CD4-positive, alpha-beta T cell treated with Interferon gamma for 1 hour (primary cell): Measurements from ENCODE around the gene CNTN5.

Experiments used
- DNase-seq: peaks from one replicate; pipeline ENCODE4 v3.0.0-alpha.2; 2020

Gene CNTN5

GRCh38 chr11:99418927-99419720 is 398.4 kb downstream of the CNTN5 start:
- no peak for DNase-seq

DNA sequence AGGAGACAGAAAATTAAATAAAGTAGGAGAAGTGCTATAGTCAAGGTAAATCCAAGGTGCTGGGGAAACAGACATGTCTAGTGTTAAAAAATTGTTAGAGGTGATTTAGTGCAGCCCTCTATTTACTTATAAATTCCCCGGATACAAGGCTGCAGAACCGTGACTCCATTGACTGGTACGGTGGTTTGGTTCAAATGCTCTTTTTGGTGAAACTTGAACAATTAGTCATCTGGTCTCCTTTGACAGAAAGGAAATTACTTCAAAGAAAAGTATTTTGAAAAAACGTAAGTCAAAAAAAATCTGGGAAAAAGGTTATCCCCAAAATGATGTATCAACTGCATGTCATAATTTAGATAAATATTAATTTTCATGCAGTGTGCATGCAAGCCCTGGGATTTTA is 399.2 kb downstream of the CNTN5 start:
- DNase-seq = no peak

DNA sequence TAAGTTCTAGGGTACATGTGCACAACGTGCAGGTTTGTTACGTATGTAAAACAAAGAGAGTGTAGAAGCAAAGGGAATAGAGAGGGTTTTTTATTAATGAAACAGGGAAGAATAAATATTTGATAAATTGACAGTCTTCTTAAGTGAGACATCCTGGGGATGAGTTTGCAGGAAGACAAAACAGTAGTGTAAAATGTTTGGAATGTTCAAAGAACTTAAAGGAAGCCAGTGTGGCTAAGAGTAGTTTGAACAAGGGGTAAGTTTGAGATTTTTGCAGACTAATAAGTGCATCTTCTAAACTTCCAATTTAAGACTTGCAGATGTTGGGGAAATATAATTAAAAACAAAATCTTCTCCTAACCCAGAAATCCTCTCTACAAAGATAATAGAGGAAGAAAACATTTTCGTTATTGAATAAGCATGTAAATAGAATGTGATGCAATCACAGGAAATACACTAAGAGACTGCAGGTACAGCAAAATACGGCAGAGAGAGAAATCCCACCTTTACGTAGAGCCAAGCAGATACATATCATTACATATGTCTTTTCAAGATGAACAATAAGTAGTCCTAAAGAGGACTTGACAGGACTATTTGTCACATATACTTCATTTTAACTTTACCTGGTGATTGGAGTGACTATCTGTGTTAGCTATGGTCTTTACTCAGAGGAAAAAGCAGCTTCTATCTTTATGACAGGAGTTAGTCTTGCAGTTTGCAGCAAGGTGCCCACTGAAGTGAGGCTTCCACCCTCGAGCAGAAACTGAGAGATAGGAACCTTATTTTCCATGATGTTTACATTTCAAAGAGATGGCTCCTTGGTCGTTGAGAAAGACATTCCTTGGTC is 402.1 kb downstream of the CNTN5 start:
- no peak for DNase-seq

DNA sequence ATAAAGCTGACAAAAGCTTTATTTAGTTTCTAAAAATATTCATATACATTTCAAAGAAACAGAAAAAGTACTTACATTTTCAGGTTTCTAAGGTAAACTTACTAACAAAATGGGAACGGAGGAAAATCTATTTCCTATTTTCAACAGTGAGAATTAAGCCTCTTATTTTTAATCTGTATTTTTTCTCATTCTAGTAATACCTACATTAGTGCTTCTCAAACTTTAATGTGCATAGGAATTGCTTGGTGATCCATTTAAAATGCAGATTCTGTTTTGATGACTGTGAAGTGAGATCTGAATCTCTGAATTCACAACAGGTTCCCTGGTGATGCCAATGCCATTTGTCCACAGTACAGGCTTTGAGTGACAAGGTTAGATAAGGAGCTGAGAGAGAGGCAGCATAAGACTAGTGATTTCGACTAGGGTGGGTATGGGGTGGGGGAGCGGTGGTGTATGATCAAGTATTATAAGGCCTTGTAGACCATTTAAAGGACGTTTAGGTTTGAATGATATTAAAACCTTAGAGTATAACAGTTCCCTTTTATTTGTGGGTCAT is 402.8 kb downstream of the CNTN5 start:
- DNase-seq = no peak

DNA sequence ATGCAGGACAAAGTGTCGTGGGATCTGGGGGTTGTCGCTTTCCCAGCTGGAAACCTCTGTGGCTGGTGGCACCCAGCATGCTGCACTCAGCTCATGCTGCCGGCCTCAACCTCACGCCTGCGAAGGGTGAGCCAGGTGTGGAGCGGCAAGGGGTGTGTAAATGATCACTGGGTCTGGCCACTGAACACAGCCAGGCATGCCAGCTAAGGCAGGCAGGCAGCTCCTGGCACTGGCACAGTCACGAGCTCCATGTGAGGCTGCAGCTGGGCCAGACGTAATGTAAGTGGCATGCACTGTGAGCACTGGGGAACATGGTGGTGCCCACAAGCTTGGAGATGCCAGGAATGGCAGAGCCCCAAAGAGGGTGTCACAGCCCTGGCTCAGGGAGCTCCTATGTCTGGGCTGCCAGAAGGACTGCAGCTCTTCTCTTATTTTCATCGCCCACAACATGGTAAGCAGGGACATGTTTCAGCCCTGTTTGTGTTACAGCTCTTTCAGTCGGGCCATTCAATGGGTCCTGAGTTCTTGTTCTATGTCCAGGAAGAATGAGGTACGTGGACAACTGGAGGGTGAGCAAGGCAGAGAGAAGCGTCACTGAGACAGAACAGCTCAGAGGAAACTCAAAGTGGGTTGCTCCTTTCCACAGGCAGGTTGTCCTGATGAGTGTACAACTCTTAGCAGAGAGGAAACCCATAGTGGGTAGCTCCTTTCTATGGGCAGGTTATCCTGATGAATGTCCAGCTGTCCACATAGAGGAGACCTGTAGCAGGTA is 403.8 kb downstream of the CNTN5 start:
- no peak for DNase-seq

GRCh38 chr11:99425596-99425995 is 404.8 kb downstream of the CNTN5 start:
- DNase-seq = no peak

DNA sequence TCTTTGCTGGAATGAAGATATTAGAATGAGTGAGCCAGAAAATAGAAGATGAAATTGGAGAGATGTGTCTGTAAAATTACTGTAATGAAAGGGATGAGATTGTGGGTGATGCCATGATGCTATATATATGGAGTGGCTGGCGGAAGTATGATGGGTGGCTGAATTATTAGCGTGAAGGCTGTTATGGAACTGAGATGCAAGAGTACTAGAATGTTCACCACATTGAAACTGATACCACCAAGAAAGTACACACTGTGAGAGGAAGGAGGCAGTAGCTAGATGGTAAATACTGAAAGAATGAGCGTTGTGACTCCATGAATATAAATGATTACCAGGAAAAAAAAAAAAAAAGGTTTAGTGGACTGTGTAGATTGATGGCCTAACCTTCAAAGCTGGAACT is 411.9 kb downstream of the CNTN5 start:
- DNase-seq = no peak

- DNase-seq = no peak
Observed at GRCh38 chr11:99443276-99443675, 422.5 kb downstream of the CNTN5 start.

DNA sequence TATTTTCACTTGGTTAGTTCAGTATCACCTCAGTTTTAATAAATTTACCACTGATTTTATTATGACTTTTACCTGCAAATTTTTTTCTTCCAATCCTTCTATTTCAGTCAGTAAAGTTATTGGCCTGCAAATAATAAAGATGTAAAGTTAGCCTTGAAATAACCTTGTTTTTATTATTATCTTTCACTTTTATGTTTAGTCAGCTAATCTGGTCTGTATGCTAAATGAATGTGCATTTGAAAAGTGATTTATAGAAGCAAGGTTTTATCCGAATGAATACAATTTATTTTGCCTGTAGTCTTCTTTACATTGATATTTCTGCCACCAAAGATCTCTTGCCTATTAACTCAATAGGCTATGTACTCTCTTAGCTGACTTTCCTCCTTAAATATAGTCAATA is 425.7 kb downstream of the CNTN5 start:
- no peak for DNase-seq

DNA sequence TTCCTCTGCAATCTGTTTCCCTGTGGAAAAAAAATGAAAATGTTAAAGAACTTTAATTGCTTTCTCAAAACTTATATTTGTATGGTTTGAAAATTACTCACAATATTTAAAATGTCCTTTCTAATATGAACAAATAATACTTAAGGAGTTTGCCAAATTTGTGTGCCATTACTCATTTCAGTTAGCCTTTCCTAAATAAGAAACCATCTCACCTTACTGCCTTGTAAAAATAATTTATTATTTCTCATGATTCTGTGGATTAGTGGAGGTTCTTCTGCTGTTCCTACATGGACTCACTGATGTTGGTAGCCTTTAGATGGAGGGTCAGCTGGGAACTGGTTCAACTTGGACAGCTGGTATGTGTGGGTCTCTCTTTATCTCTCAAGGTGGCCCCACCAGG is 428.6 kb downstream of the CNTN5 start:
- DNase-seq = no peak

DNA sequence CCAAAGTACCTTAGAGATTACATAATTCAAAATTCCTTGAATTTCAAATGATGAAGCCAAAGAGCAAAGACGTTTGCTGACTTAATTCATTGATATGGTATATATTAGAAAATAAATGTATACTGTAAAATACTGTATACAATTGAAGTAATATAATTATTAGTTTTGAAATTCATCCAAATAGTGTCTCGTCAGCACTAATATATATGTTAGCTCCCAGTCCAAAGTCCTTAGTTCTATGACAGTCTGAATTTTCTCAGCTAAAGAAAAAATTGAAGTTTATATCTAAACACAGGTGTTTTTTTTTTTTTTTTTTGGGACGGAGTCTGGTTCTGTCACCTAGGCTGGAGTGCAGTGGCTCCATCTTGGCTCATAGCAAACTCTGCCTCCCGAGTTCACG is 431.3 kb downstream of the CNTN5 start:
- DNase-seq = no peak

DNA sequence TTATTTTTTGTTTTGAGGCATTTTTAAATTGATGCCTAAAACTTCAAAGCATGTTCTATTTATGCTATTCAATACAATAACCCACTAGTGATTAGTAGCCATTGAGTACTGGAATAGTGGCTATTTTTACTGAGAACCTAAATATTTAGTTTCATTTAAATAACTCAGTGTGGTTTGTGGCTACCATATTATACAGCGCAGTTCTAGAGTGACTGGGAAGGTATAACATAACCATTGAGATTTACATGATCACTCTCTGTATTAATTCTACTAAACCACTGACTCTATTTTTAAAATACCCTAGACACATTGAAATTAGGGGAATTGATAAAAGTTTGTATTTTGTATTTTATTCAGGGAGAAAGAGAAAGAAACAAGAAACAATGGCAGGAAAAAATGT is 441.2 kb downstream of the CNTN5 start:
- no peak for DNase-seq

GRCh38 chr11:99464985-99465384 is 444.2 kb downstream of the CNTN5 start:
- no peak for DNase-seq

- DNase-seq = no peak
Observed at GRCh38 chr11:99489581-99489980, 468.8 kb downstream of the CNTN5 start.

DNA sequence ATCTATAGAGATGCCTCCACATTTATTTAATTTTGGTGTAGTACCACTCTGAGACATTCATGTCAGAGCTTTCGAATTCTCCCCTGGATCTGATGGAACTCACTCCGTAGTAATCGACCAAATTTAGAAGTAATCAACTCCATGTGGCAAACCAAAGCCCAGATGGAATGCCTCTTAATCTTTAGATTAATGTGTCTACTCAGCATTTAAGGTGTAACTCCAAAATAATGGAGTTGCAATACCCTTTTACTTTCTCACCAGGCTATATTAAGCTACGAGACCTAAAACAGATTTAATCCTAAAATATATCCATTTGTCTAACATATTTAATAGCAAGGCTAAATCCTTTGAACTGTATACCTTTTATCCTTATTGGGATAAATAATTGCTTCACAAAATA is 473.3 kb downstream of the CNTN5 start:
- no peak for DNase-seq

DNA sequence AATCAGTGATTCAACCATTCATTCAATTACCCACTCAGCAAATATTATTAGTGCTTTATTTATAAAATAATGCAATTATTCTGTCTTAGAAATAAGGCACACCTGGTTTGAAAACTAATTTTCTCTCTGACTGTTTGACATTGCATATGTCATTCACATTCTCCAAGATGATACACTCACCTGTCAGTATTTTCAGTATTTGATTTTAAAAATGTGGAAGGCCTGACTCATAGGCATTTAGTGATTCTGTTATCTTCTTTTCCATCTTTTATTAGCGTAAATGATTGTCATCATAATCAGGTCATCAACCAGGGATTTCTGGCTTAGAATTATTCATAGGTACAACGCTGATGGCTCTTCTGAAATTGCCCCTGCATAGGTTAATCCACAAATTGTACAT is 480.9 kb downstream of the CNTN5 start:
- DNase-seq = no peak

DNA sequence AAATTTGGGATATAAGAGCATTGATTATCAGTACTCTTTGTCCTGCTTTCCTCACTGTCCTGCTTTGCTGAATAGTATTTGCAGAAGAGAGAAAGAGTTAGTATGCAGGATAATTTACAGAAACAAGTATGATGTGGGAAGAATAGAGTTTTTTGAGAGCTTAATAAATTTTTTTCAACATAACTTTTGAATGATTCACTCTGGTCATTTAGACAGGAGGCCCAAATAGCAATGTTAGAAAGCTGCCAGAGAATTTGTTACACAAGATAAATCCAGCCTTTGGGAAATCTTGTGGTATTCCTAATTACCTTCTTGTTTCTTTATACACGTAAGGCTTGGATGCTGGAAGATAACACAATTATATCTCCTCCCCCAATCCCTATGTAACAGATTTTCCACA is 484.6 kb downstream of the CNTN5 start:
- no peak for DNase-seq

DNA sequence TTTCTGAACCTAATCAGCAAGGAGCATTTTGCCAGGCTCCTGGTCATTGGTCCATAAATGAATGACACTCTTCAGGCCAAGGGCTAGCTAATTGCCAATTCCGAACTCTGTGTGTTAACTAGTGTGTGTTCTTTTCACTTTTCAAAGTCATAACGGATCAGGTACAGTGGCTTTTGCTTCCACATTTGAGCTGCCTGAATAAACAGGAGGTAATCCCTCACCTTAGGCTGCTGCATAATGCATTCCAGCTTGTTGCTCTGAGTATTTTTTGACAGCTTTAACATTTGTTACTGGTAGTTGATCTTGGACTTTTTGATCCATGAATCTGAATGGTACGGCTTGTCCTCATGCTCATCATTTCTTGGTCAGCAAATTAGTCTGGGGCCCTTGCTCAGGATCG is 485.1 kb downstream of the CNTN5 start:
- DNase-seq = no peak

DNA sequence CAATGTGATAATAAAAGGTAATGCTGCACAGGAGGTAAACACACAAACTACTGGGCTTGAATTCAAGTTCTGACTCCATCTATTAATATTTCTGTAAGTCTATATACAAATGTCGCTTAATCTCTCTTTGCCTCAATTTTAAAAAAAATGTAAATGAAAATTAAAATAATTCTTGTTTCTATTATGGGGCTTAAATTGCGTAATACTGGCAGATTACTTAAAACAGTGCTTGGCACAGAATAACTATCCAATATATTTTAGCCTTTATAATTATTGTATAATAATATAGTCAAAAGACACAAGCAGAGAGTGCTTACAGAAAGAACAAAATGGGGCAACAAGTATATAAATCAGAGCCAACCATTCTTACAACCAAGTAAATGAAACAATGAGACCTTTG is 489.1 kb downstream of the CNTN5 start:
- DNase-seq = no peak

DNA sequence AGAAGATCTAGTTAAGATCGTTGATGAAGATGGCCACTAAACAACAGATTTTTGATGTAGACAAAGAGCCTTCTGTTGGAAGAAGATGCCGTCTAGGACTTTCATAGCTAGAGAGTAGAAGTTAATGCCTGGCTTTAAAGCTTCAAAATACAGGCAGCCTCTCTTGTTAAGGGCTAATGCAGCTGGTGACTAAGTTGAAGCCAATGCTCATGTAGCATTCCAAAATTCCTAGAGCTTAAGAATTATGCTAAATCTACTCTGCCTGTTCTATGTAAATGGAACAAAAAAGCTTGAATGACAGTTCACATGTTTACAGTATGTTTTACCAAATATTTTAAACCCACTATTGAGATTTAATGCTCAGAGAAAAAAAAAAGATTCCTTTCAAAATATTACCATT is 492.6 kb downstream of the CNTN5 start:
- DNase-seq = no peak

- no peak for DNase-seq
Observed at GRCh38 chr11:99519095-99519494, 498.3 kb downstream of the CNTN5 start.

DNA sequence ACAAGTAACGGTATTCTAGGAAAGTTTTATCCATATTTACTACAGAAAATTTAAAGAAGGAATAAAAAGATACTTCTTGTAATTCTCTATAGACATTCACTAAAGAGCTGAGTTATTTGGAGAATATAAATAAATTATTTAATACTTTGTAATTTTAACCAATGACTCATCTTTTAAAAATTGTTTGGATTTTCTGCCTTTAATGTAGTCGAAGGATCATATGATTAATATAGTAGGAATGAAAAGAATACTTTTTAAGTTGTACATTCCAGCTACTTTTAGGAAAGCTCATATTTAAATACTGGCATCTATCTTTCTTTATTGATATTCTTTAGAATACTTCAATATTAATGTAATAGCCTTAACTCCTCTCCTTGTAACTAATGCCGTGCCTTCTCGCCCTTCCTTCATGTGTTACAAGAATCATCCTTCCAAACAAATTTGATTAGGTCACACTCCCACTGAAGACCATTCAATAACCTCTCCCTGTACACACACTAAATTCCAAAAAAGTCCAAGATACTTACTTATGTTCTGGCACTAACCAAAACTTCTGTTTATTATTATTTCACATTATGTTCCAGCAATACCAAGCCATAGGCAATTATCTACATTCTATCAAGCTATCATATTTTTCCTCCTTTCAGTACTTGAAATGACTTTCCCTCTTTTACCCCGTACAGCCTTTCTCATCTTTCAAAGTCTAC is 501.9 kb downstream of the CNTN5 start:
- DNase-seq = no peak

DNA sequence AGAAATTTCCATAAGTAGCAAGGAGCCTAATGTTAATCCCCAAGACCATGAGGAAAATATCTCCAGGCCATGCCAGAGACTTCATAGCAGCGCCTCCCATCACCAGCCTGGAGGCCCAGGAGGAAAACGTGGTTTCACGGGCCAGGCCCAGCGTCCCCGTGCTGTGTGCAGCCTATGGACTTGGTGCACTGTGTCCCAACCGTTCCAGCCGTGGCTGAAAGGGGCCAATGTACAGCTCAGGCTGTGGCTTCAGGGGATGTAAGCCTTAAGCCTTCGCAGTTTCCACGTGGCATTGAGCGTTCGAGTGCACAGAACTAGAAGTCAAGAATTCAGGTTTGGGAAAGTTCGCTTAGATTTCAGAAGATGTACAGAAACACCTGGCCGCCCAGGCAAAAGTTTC is 510.7 kb downstream of the CNTN5 start:
- DNase-seq = no peak
